ENCODE data around the gene DUSP7.

The DUSP7 gene

GRCh38 chr3:52022323-52023100, 33.9 kb downstream of the DUSP7 start:
- TF ChIP-seq CTCF (IDR thresholded peaks at IDR 0.05; ENCODE audit: extremely low read depth, missing control alignments): no peak
- DNase-seq (ENCODE audit: low spot score): no peak

DNA sequence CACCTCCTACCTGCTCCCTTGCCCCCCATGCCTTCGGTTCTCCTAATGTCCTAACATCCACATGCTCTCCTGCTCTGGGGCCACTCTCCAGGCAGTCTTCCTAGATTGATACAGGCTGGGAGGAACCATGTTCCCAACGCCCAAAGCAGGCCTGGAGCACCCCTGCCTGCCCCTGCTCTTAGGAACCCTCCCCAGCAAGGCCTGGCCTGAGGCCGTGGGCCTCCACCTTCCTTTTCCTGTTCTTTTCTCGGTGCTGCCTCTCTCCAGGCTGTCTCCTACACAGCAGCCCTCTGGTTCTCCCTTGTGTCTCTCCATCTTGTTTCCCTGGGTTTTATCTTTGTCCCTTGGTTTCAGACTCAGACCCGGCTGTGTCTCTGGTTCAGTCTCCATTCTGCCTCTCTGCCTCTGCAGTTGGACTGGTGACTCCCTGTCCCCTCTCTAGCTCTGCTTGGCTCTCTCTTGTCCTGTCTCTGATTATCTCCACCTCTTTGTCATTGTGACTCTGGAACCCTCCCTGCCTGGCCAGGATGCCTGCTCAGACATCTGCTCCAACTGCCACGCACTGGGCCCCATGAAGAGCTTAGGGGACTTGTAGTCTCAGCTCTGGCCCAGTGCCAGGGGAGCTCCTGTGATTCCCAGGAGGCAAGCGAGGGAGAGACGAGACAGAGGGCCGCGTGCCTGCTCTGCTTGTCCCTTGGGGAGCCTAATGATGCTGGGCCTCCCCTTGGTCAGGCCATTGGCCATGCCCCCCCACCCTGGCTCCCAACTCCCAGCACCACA, 34.7 kb downstream of the DUSP7 start:
- no peak for DNase-seq (ENCODE audit: low spot score)
- no peak for TF ChIP-seq CTCF (IDR thresholded peaks at IDR 0.05; ENCODE audit: extremely low read depth, missing control alignments)

GRCh38 chr3:52020796-52021195, 35.6 kb downstream of the DUSP7 start:
- TF ChIP-seq CTCF (IDR thresholded peaks at IDR 0.05; ENCODE audit: extremely low read depth, missing control alignments): no peak
- DNase-seq (ENCODE audit: low spot score): no peak

- DNase-seq (ENCODE audit: low spot score): no peak
Observed at GRCh38 chr3:52019352-52020080, 36.9 kb downstream of the DUSP7 start.

DNA sequence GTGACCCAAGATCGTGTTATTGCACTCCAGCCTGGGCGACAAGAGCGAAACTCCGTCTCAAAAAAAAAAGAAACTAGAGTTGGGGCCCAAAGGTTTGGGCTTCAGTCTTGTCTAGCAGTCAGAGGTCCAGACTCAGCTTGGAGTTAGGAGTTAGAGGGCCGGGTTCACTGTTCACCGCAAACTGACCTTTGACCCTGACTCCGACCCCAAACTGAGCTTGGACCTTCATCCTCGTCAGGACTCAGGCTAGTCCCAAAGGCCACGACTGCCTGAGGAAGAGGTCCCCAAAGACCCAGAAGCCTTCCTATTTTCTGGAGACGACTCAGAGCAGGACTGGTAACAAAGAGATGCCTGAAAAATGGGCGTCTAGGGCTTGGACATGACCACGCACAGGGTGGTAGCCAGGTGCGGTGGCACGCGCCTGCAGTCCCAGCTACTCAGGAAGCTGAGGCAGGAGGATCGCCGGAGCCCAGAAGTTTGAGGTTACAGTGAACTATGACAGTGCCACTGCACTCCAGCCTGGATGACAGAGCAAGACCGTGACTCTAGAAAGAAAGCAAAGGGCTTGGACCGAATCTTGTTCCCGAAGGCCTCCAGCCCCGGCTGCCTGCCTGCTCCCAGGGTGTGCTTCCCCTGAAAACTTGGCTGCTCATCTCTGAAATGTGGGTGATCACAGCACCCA, 37.9 kb downstream of the DUSP7 start:
- no peak for DNase-seq (ENCODE audit: low spot score)
- TF ChIP-seq CTCF (IDR thresholded peaks at IDR 0.05; ENCODE audit: extremely low read depth, missing control alignments): no peak

More at GRCh38 chr3:52019352-52020080, 36.9 kb downstream of the DUSP7 start:
- no peak for TF ChIP-seq CTCF (IDR thresholded peaks at IDR 0.05; ENCODE audit: extremely low read depth, missing control alignments)

- no peak for TF ChIP-seq CTCF (IDR thresholded peaks at IDR 0.05; ENCODE audit: extremely low read depth, missing control alignments)
Observed at GRCh38 chr3:52017586-52017985, 38.8 kb downstream of the DUSP7 start.

More at GRCh38 chr3:52017586-52017985, 38.8 kb downstream of the DUSP7 start:
- no peak for DNase-seq (ENCODE audit: low spot score)

All from GM20000 (cell line).